D341Med (cell line): ENCODE data around the gene C20orf202.
"Not testable (repeated sequence)": the region's sequence is repeated elsewhere in the genome, so short reads cannot be mapped to it uniquely, and the experiment has no call there.

Source experiments
- DNase-seq: peaks from one replicate; pipeline ENCODE4 v3.0.0; 2012; ENCODE audit warnings: low spot score

Gene C20orf202

GRCh38 chr20:1209447-1210387 is 6.5 kb downstream of the C20orf202 start:
- DNase-seq: no peak

- DNase-seq: no peak
Measured at GRCh38 chr20:1210501-1210900, 7.2 kb downstream of the C20orf202 start.

GRCh38 chr20:1212023-1212422 is 8.8 kb downstream of the C20orf202 start:
- DNase-seq: no peak

- DNase-seq: peak; percentile 81
Measured at GRCh38 chr20:1212607-1213396, 9.5 kb downstream of the C20orf202 start.

- no peak for DNase-seq
Measured at GRCh38 chr20:1214838-1215261, 11.6 kb downstream of the C20orf202 start.

GRCh38 chr20:1215386-1216170 is 12.3 kb downstream of the C20orf202 start:
- DNase-seq: no peak

GRCh38 chr20:1216527-1217427 is 13.5 kb downstream of the C20orf202 start:
- not testable (repeated sequence) for DNase-seq

- DNase-seq: not testable (repeated sequence)
Measured at GRCh38 chr20:1222750-1223149, 19.5 kb downstream of the C20orf202 start.

- DNase-seq: no peak
Measured at GRCh38 chr20:1224205-1224890, 21.1 kb downstream of the C20orf202 start.

- no peak for DNase-seq
Measured at GRCh38 chr20:1225263-1225782, 22.1 kb downstream of the C20orf202 start.

GRCh38 chr20:1225783-1226654 is 22.8 kb downstream of the C20orf202 start, which contains the start of gene RAD21L1:
TSS of gene RAD21L1 (plus strand) at chr20:1226044. CDS start at chr20:1228454, 2,410 bp downstream.
- peak; percentile 96 for DNase-seq

- DNase-seq: no peak
Measured at GRCh38 chr20:1229541-1229940, 26.3 kb downstream of the C20orf202 start.

GRCh38 chr20:1232286-1233111 is 29.2 kb downstream of the C20orf202 start:
- no peak for DNase-seq

- no peak for DNase-seq
Measured at GRCh38 chr20:1240549-1240948, 37.3 kb downstream of the C20orf202 start.

GRCh38 chr20:1241456-1241855 is 38.2 kb downstream of the C20orf202 start:
- DNase-seq: no peak

- no peak for DNase-seq
Measured at GRCh38 chr20:1242099-1242498, 38.8 kb downstream of the C20orf202 start.

GRCh38 chr20:1242530-1242929 is 39.3 kb downstream of the C20orf202 start:
- no peak for DNase-seq

GRCh38 chr20:1245578-1245977 is 42.3 kb downstream of the C20orf202 start:
- DNase-seq: no peak
